Measurements from ENCODE around the gene IGF2R.
A peak's percentile ranks its signal among the peaks of the same experiment; 100 is the strongest.
"Not testable (repeated sequence)": the region's sequence is repeated elsewhere in the genome, so short reads cannot be mapped to it uniquely, and the experiment has no call there.

Gene IGF2R

DNA sequence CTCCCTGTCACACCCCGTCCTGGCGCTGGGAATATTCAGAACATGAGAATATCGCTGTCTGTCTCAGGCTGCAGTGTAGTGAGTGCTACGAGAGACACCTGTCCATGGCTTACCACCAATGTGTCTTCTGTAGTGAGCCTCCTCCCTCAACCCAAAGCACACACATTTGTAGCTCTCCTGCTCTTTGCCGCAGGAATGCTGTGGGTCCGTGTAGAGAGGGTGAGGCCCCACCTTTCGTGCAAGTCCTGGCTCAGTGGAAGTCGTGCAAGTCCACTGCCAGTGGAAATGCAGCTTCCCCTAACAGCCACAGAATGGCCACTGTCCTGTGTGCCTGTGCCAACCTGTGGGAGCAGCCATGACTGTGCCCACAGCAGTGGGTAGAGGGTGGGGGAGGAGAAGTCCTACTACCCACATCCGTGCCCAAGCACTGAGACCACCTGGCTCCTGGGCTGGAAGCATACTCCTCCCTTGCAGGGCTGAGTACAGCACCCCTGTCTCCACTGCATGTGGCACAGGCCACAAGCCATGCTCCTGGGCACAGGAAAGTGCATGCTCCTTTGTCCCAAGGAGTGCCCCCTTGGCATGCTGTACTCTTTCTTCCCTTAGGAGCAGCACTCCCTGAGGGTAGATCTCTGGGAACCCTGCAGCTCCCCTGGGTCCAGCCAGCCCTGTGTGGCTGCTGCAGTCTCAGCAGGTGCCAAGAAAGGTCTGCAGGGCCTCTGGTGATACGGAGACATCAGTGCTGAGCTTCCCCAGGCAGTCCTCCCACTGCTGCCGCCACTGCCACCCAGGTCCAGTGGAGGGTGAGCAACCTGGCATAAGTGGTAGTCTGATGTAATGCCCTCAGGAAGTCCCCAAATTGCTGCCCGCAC, 28.0 kb downstream of the IGF2R start:
- DNase-seq (ENCODE audit: low read depth): no peak

DNA sequence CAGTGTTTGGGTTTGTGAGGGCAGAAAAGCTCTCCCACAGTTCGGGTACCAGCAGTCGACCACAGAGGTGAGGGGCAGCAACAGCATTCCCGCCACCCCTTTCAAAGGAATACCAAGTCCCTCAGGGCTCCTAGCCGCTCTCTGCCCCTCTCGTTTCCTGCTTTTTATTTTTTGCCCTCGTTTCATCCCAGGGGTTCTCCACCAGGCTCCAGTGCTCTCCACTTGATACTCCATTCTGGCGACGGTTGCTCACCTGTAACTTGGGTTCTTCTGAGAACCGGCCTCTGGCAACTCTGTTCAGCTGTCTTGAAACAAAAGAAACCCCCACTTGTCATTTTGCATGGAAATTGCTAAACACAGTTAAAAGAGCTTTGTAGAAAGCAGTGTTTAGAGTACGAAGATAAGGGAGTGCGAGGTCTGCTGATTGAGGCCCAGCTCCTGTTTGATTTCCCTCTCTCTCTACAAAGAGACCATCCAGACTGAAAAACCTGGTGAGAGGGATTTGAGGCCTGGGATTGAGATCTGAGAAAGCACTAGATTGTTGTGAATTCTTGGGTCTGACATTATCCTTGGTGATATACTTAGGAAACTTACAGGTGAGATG, 28.7 kb downstream of the IGF2R start:
- DNase-seq (ENCODE audit: low read depth): no peak

DNA sequence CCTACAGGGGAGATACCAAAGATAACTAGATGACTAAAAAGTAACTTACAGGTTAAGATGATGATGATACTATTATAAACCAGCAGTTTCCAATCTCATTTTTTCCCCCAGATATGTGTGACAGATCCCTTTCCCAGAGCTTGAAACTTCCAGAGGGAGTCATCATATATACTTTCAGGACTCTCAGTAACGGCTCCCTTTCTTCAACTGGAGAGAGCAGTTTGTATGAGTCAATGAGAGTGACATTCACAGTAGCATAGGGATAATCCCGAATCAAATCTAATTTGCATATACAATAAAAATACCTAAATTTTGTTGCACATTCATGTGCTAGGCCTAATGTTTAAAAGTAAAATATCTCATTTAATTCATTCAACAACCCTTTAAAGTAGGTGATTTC, 29.7 kb downstream of the IGF2R start:
- DNase-seq (ENCODE audit: low read depth): no peak

- no peak for DNase-seq (ENCODE audit: low read depth)
Observed at GRCh38 chr6:159999240-159999671, 30.4 kb downstream of the IGF2R start.

DNA sequence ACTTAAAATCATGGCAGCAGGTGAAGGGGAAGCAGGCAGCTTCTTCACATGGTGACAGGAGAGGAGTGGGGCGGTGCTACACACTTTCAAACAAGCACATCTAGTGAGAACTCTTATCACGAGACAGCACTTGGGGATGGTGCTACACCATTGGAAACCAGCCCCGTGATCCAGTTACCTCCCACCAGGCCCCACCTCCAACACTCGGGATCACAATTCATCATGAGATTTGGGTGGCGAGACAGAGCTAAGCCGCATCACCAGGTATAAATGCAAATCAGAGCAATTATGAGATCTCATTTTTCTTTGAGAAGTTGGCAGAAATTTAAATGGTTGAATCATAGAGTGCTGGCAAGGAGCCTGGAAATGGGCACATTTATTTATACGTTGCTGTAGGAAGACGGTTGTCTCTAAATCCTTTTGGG, 31.4 kb downstream of the IGF2R start:
- DNase-seq (ENCODE audit: low read depth): no peak

GRCh38 chr6:160000893-160001427, 32.1 kb downstream of the IGF2R start:
- DNase-seq (ENCODE audit: low read depth): not testable (repeated sequence)

- DNase-seq (ENCODE audit: low read depth): no peak
Observed at GRCh38 chr6:160002882-160003281, 34.0 kb downstream of the IGF2R start.

- no peak for DNase-seq (ENCODE audit: low read depth)
Observed at GRCh38 chr6:160004018-160004417, 35.1 kb downstream of the IGF2R start.

DNA sequence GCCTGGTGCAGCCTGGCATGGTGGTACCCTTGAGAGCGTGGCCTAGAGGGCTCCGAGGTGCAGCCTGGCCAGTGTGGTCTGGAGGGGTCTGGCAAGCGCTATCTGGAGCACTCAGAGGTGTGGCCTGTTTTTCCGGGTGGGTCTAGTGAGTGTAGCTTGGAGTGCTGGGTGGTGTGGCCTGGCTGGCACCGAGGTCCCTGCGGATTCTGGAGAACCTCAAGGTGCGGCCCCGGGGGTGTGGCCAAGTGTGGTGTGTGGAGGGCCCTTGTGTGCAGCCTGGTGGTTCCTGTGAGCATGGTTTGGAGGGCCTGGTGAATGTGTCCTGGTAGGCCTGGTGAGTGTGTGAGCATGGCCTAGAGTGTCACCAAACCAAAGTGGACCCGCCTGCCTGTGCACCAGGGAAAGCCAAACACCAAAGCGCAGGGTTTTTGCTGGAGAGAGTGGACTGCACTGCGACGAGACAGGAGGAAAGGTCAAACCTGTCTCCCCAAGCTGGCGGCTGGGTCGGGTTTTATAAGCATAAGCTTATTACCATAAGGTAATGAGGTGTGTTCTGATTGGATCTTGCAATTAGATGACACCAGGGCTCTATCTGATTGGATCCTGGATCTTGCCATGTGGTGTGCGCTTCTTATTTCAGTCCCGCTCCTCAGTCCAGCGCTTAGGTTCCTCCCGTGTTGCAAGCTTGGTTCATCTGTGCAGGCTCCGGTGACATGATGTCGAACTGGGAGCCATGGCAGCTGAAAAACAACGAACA, 35.7 kb downstream of the IGF2R start:
- DNase-seq (ENCODE audit: low read depth): no peak

GRCh38 chr6:160005211-160005610, 36.3 kb downstream of the IGF2R start:
- no peak for DNase-seq (ENCODE audit: low read depth)

DNA sequence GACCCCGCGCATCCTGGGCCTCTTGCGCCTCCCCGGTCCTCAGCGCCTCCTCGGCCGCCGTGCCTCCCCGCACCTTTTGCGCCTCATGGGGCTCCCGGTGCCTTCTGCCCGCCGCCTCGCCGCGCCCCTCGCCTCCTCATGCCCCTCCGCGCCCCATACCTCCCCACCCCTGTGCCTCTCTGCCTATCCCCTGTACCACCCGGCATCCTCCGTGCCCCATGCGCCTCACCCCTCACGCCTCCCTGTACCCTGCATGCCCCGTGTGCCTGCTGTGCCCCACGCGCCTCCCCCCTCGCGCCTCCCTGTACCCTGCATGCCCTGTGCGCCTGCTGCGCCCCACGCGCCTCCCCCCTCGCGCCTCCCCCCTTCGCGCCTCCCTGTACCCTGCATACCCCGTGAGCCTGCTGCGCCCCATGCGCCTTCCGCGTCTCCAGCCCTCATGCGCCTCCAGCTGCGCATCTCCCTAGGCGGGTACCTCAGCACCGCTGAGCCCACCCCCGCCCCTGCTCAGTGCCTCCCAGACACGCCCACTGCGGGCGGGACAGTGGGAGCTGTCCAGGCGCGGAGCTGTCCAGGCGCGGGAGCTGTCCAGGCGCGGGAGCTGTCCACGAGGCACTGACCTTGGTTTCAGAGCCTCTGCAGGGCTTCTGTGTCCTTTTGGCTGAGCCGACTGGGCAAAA, 37.1 kb downstream of the IGF2R start:
- no peak for DNase-seq (ENCODE audit: low read depth)

GRCh38 chr6:160007145-160007544, 38.3 kb downstream of the IGF2R start:
- no peak for DNase-seq (ENCODE audit: low read depth)

DNA sequence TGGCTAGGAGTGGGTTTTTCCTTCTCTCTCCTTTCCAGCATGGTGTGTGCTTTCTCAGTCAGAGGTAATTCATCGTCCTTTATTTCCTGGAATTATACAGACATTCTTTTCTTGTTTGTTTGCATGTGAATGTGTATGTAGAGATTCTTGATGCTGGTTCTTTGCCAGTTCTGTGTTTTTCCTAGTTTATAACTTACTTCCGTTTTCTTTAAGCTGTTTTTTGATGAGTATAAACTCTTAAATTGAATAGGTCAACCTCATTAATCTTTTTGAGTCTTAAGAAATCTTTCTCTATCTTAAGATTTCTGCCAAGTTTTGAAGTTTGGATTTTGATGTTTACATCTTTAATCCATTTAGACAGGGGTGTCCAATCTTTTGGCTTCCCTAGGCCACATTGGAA, 38.7 kb downstream of the IGF2R start:
- DNase-seq (ENCODE audit: low read depth): no peak

- DNase-seq (ENCODE audit: low read depth): peak; percentile 58
Observed at GRCh38 chr6:160010067-160010466, 41.2 kb downstream of the IGF2R start.

DNA sequence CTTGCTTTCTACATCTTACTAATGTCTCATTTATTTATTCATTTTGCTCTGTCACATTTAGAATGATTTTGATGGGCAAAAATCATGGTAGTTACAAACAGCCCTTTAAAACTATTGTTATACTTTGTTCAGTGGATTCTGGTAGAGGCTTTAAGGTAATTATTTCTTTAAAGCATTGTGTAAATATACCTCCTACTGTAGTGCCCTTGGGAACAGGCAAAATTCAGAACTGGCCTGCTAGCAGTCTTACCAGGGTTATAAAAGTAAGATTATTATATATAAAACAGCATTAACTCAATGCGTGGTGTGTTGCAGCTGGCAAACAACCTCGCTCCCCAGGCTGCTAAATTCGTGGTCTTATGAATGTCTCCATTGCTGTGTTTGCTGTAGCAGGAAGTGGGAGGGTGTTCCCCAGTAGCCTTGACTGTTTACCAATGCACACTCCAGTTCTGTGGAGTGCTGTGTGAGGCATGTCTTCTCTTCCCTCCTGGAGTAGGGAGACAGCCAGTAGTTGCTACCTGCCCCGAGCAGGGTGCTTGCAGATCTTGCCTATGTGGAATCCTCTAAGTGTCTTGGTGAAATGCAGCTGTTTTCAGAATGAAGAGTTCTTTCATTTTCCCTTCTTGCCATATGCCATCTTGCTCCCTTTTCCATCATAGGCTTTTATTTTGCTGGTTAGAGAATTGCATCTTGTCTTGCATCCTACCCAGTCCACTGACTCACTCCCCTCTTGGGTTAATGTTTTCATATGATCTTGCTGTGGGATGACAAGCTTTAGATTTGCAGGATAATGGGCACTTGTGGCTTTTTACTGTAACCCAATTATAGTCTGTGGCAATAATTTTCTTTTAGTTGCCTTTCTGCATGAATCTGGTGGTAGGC, 45.3 kb downstream of the IGF2R start:
- DNase-seq (ENCODE audit: low read depth): no peak

DNA sequence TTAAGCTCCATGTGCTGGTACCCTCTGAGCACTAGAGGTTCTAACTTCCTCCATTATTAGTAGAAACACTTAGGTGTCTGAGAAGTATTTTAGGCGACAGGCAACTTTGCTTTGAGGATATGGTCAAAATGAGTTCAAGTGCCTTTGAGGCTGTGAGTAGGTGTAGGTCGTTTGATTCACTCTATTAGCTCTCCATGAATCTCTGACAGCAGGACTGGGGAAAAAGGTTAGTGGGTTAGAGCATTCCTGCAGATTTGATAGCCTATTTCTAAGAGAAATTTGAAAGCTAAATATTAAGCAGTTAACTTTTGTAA, 45.9 kb downstream of the IGF2R start:
- no peak for DNase-seq (ENCODE audit: low read depth)

GRCh38 chr6:160015778-160016684, 47.1 kb downstream of the IGF2R start:
- DNase-seq (ENCODE audit: low read depth): no peak

DNA sequence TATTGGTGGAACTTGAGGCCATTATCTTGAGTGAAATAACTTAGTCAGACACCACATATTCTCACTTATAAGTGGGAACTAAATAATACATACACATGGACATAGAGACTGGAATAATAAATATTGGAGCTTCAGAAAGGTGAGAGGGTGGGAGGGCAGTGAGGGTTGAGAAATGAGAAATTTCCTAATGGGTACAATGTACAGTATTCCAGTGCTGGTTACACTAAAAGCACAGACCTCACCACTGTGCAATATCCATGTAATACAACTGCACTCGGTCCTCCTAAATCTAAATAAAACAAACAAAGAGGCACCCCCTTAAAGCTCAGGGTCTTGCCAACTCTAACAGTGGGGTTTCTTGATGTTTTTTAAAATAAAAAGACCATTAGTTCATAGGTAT, 53.2 kb downstream of the IGF2R start:
- DNase-seq (ENCODE audit: low read depth): no peak

DNA sequence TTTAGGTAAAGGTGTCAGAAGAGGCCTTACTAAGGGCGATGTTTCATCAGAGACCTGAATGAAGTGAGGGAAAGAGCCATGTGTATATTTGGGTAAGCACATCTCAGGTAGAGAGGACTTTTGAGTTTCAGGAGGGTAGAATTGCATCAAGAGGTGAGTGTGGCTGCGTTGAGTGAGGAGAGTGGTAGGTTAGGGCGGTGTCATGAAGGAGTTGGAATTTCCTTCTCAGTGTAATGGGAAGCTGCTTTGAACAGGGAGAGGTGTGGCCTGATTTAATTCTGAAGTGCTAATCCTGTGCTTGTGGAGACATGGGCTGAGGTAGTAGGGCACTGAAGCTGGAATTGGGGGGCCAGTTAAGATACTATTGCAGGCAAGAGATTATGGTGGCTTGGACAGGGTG, 53.9 kb downstream of the IGF2R start:
- DNase-seq (ENCODE audit: low read depth): no peak

GRCh38 chr6:160024152-160024551, 55.3 kb downstream of the IGF2R start:
- DNase-seq (ENCODE audit: low read depth): no peak

All from fibroblast of the conjunctiva (primary cell).